ENCODE results near the gene WNT9A. TPM values are rescaled to one million over a fixed set of nuclear protein-coding genes. Genes with fewer than 3 reads are reported as not detected.
"Not testable (repeated sequence)": the region's sequence is repeated elsewhere in the genome, so short reads cannot be mapped to it uniquely, and the experiment has no call there.

WNT9A gene
- total and polyA plus RNA-seq, 3 donors from 2014 or later, result 3.1 to 4.3 (median 3.5) TPM

DNA sequence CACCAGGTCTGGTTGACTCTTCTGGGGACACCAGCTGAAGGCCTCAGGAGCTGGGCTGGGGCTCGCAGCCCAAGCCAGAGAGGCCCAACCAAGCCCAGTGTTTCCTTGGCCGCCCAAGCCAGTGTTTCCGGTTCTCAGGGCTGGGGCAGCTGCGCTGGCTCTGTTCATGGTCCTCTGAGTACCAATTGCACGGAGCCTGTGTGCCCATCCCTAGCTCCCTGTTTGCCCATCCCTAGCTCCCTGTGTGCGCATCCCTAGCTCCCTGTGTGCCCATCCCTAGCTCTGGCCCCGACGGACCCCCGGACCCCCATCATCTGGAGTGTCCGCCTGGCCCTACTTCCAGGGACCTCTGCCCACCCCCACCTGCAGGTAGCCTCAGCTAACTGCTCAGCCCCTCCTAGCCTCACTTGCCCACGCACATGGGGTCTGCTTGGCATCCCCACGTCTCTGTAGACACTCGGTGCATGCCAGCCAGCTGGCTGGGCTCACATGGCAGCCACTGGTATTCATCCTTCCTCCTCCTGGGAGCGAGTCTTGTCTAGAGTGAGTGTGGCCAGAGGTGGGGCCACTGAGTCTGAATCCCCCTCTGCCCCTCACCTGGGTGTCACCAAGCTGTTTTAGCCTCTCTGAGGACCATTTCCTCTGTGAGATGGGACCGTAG is 64.0 kb downstream of the WNT9A start:
- TF ChIP-seq, protein P1, sequence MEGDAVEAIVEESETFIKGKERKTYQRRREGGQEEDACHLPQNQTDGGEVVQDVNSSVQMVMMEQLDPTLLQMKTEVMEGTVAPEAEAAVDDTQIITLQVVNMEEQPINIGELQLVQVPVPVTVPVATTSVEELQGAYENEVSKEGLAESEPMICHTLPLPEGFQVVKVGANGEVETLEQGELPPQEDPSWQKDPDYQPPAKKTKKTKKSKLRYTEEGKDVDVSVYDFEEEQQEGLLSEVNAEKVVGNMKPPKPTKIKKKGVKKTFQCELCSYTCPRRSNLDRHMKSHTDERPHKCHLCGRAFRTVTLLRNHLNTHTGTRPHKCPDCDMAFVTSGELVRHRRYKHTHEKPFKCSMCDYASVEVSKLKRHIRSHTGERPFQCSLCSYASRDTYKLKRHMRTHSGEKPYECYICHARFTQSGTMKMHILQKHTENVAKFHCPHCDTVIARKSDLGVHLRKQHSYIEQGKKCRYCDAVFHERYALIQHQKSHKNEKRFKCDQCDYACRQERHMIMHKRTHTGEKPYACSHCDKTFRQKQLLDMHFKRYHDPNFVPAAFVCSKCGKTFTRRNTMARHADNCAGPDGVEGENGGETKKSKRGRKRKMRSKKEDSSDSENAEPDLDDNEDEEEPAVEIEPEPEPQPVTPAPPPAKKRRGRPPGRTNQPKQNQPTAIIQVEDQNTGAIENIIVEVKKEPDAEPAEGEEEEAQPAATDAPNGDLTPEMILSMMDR (IDR thresholded peaks at IDR 0.05), result no peak
- no peak for TF ChIP-seq POLR2A (IDR thresholded peaks at IDR 0.05)
- WGBS, 2 donors, result 88 to 92% methylated on average over 12 to 15 of the region's 15 CpGs
- no peaks in the 10 kb centered on the region for H3K36me3 ChIP-seq (ENCODE audit: low read depth, missing control alignments)
- no peak overlapping the region for H3K27ac ChIP-seq
- intact Hi-C loops (cut with DNase I; ENCODE audit: low total_unique reads), result no loop called here
- DNase-seq, result no peak
- H3K4me1 ChIP-seq, result peaks cover 17% of the 10 kb centered on the region
- no peak overlapping the region for H3K4me3 ChIP-seq
- no peaks in the 10 kb centered on the region for H3K27me3 ChIP-seq
- no peaks in the 10 kb centered on the region for H3K9me3 ChIP-seq

DNA sequence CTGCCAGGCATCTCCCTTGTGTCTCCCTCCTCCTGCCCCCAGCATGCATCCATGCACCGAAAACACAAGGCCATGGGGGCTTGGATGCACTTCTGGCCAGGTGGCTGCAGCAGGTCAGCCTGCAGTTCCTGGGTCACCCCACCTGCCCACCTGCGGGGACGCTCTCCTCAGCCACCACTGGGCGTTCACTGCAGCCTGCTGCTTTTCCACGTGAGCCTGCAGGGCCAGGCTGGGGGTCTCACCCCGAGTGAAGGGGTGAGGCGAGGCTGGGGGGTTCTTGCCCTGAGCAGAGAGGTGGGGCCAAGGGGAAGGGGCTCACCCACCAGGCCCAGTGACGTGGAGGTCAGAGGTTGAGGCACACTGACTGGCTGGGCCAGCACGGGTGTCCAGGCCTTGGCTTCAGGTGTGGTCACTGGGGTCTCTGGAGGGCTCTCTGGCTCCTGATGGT is 64.6 kb downstream of the WNT9A start:
- TF ChIP-seq, protein P1 (IDR thresholded peaks at IDR 0.05), result no peak
- TF ChIP-seq POLR2A (IDR thresholded peaks at IDR 0.05), result no peak
- intact Hi-C loops (cut with DNase I; ENCODE audit: low total_unique reads), result no loop called here
- Histone ChIP-seq H3K4me3 (no peak overlapping the region), H3K27me3 (no peaks in the 10 kb centered on the region), H3K27ac (no peak overlapping the region), H3K9me3 (no peaks in the 10 kb centered on the region), H3K36me3 (ENCODE audit: low read depth, missing control alignments) (no peaks in the 10 kb centered on the region), H3K4me1 (peaks cover 17% of the 10 kb centered on the region)
- peak; percentile 7 for DNase-seq
- WGBS, 2 donors, result 85 to 87% methylated on average over 9 of the region's 9 CpGs

DNA sequence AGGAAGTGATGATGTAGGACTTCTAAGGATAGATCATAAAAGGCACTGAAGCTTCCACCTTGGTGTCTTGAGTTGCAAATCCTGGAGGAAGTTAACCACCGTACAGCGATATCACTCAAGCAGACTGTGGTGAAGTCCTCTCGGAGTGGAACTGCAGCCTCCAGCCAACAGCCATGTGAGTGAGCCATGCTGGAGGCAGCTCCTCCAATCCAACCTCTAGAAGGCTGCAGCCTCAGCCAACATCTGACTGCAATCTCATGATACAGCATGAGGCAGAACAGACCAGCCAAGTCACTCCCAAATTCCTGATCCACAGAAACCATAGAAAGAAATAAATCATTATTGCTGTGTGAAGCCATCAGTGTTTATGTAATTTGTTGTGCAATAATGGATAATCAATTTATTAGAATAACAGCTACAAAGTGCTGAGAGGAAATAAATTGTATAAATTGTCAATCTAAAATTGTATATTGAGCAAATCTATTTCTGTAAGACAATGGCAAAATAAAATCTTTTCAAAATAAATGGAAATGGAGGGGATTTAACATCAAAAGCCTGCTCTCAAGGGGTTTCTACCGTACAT is 67.3 kb downstream of the WNT9A start:
- Histone ChIP-seq H3K4me3 (no peak overlapping the region), H3K27me3 (no peaks in the 10 kb centered on the region), H3K4me1 (peaks cover 2% of the 10 kb centered on the region), H3K27ac (no peak overlapping the region), H3K36me3 (ENCODE audit: low read depth, missing control alignments) (no peaks in the 10 kb centered on the region), H3K9me3 (no peaks in the 10 kb centered on the region)
- 78 to 83% methylated on average over 4 of the region's 4 CpGs for WGBS, 2 donors
- no peak for DNase-seq
- no peak for TF ChIP-seq POLR2A (IDR thresholded peaks at IDR 0.05)
- TF ChIP-seq, protein P1 (IDR thresholded peaks at IDR 0.05), result no peak
- intact Hi-C loops (cut with DNase I; ENCODE audit: low total_unique reads), result no loop called here

DNA sequence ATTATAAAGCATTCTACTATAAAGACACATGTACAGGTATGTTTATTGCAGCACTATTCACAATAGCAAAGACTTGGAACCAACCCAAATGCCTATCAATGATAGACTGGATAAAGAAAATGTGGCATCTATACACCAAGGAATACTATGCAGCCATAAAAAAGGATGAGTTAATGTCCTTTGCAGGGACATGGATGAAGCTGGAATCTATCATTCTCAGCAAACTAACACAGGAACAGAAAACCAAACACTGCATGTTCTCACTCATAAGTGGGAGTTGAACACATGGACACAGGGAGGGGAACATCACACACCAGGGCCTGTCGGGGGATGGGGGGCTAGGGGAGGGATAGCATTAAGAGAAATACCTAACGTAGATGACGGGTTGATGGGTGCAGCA is 69.9 kb downstream of the WNT9A start:
- H3K27ac ChIP-seq; DNase-seq; intact Hi-C loops (cut with DNase I; ENCODE audit: low total_unique reads); H3K4me3 ChIP-seq; H3K4me1 ChIP-seq; H3K9me3 ChIP-seq; H3K36me3 ChIP-seq (ENCODE audit: low read depth, missing control alignments); H3K27me3 ChIP-seq: not testable (repeated sequence)
- WGBS, 2 donors, result 92 to 94% methylated on average over 3 of the region's 3 CpGs

DNA sequence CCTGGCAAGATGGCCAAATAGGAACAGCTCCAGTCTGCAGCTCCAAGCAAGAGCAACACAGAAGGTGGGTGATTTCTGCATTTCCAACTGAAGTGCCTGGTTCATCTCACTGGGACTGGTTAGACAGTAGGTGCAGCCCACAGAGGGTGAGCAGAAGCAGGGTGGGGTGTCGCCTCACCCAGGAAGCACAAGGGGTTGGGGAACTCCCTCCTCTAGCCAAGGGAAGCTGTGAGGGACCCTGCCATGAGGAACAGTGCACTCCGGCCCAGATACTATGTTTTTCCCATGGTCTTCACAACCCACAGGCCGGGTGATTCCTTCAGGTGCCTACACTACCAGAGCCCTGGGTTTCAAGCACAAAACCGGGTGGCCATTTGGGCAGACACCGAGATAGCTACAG is 75.8 kb downstream of the WNT9A start:
- WGBS, 2 donors, result 97% methylated on average over 4 to 5 of the region's 5 CpGs

DNA sequence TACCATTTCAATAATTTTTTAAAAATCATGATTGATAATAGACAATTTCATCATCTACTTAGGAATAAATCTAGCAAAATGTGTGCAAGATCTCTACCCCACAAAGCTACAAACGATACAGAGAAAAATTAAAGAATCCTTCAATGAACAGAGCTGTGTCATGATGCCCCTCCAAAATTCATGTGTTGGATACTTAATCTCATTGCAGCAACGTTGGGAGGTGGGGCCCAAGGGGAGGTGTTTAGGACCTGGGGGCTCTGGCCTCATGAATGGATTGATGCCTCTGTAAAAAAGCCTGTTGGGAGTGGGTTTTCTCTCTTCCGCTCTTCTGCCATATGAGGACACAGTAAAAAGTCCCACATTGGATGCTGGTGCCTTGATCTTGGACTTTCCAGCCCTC is 77.4 kb downstream of the WNT9A start:
- H3K4me1 ChIP-seq, result no peaks in the 10 kb centered on the region
- intact Hi-C loops (cut with DNase I; ENCODE audit: low total_unique reads), result no loop called here
- no peak overlapping the region for H3K4me3 ChIP-seq
- 70 to 73% methylated on average over 3 of the region's 3 CpGs for WGBS, 2 donors
- no peaks in the 10 kb centered on the region for H3K9me3 ChIP-seq
- H3K36me3 ChIP-seq (ENCODE audit: low read depth, missing control alignments), result no peaks in the 10 kb centered on the region
- TF ChIP-seq, protein P1 (IDR thresholded peaks at IDR 0.05), result no peak
- TF ChIP-seq POLR2A (IDR thresholded peaks at IDR 0.05), result no peak
- DNase-seq, result no peak
- no peaks in the 10 kb centered on the region for H3K27me3 ChIP-seq
- H3K27ac ChIP-seq, result no peak overlapping the region

More for the DNA sequence above, 75.8 kb downstream of the WNT9A start:
- DNase-seq; H3K4me3 ChIP-seq; H3K36me3 ChIP-seq (ENCODE audit: low read depth, missing control alignments); H3K27me3 ChIP-seq; H3K9me3 ChIP-seq; intact Hi-C loops (cut with DNase I; ENCODE audit: low total_unique reads); H3K27ac ChIP-seq; H3K4me1 ChIP-seq: not testable (repeated sequence)
